ENCODE data around the gene NR1H3. TPM values are rescaled to one million over a fixed set of nuclear protein-coding genes. Genes with fewer than 3 reads are reported as not detected.

Gene NR1H3
- total RNA-seq, 2 experiments from 2014 or later = 12.7 to 15.3 TPM

GRCh38 chr11:47264119-47264518, 6.3 kb downstream of the NR1H3 start:
- TF ChIP-seq CTCF (IDR thresholded peaks at IDR 0.05) = no peak
- Mint-ChIP-seq H3K4me3 (no peak overlapping the region), H3K4me1 (ENCODE audit: low read depth) (peaks cover 30% of the 10 kb centered on the region), H3K27ac (no peak overlapping the region), H3K36me3 (ENCODE audit: low read depth) (peaks cover 6% of the 10 kb centered on the region), H3K27me3 (no peaks in the 10 kb centered on the region), H3K9me3 (no peaks in the 10 kb centered on the region)
- ATAC-seq = no peak
- ChIA-PET CTCF (interaction anchor here (1.0 to 2.3 kb wide), 4 partner anchors 16 to 87 kb away, joined by 3 to 9 read pairs (median 4); partner anchors contain the start of gene ACP2), POLR2A (interaction anchor here (1.0 to 1.5 kb wide), 4 partner anchors 8 to 48 kb away, joined by 3 to 7 read pairs (median 4); partner anchors contain the start of gene ACP2)
- DNase-seq = no peak
- intact Hi-C loops (cut with micrococcal nuclease) = no loop called here

- ATAC-seq = no peak
- H3K27me3 Mint-ChIP-seq = no peaks in the 10 kb centered on the region
- TF ChIP-seq CTCF (IDR thresholded peaks at IDR 0.05) = no peak
- H3K9me3 Mint-ChIP-seq = no peaks in the 10 kb centered on the region
- H3K4me1 Mint-ChIP-seq (ENCODE audit: low read depth) = peaks cover 28% of the 10 kb centered on the region
- intact Hi-C loops (cut with micrococcal nuclease) = no loop called here
- POLR2A ChIA-PET = interaction anchor here (0.7 to 1.5 kb wide), 5 partner anchors 8 to 87 kb away, joined by 3 to 7 read pairs (median 4); partner anchors contain the start of gene ACP2
- H3K27ac Mint-ChIP-seq = peak overlapping the region; percentile 79
- peaks cover 6% of the 10 kb centered on the region for H3K36me3 Mint-ChIP-seq (ENCODE audit: low read depth)
- CTCF ChIA-PET = interaction anchor here (1.0 to 2.3 kb wide), 4 partner anchors 16 to 87 kb away, joined by 3 to 9 read pairs (median 4); partner anchors contain the start of gene ACP2
- H3K4me3 Mint-ChIP-seq = no peak overlapping the region
- DNase-seq = no peak
Observed at GRCh38 chr11:47264521-47264920, 6.7 kb downstream of the NR1H3 start.

GRCh38 chr11:47267876-47268275, 10.1 kb downstream of the NR1H3 start:
- no peaks in the 10 kb centered on the region for H3K27me3 Mint-ChIP-seq
- intact Hi-C loops (cut with micrococcal nuclease) = loop anchor here (2.0 kb wide), 1 partner anchor 53 kb away; the partner anchor contains the start of gene DDB2
- CTCF ChIA-PET = interaction anchor here (1.2 to 1.8 kb wide), 3 partner anchors 8 to 90 kb away, joined by 4 to 17 read pairs (median 7); partner anchors contain the start of genes ACP2 and ARFGAP2
- H3K4me1 Mint-ChIP-seq (ENCODE audit: low read depth) = peaks cover 46% of the 10 kb centered on the region
- DNase-seq (no peak), ATAC-seq (no peak)
- POLR2A ChIA-PET = interaction anchor here (0.5 to 1.5 kb wide), 6 partner anchors 19 to 61 kb away, joined by 3 to 14 read pairs (median 4); partner anchors contain the start of gene ACP2
- TF ChIP-seq CTCF (IDR thresholded peaks at IDR 0.05) = no peak
- no peaks in the 10 kb centered on the region for H3K9me3 Mint-ChIP-seq
- no peak overlapping the region for H3K4me3 Mint-ChIP-seq
- peak overlapping the region; percentile 98 for H3K27ac Mint-ChIP-seq
- peaks cover 6% of the 10 kb centered on the region for H3K36me3 Mint-ChIP-seq (ENCODE audit: low read depth)

GRCh38 chr11:47268448-47269001, 10.7 kb downstream of the NR1H3 start:
- Mint-ChIP-seq H3K4me1 (ENCODE audit: low read depth) (peaks cover 50% of the 10 kb centered on the region), H3K36me3 (ENCODE audit: low read depth) (peaks cover 6% of the 10 kb centered on the region), H3K27ac (peak overlapping the region; percentile 98), H3K27me3 (no peaks in the 10 kb centered on the region), H3K9me3 (no peaks in the 10 kb centered on the region), H3K4me3 (peak overlapping the region; percentile 76)
- no peak for ATAC-seq
- intact Hi-C loops (cut with micrococcal nuclease) = loop anchor here (2.0 kb wide), 1 partner anchor 54 kb away; the partner anchor contains the start of gene DDB2
- TF ChIP-seq CTCF (IDR thresholded peaks at IDR 0.05) = peak; percentile 35
- DNase-seq = no peak
- CTCF ChIA-PET = interaction anchor here (1.2 to 1.8 kb wide), 3 partner anchors 9 to 91 kb away, joined by 4 to 17 read pairs (median 7); partner anchors contain the start of genes ACP2 and ARFGAP2
- POLR2A ChIA-PET = interaction anchor here (1.0 to 1.5 kb wide), 6 partner anchors 20 to 53 kb away, joined by 3 to 14 read pairs (median 4); partner anchors contain the start of gene ACP2

All from activated CD8-positive, alpha-beta T cell treated with anti-CD3 and anti-CD28 coated beads for 36 hours (primary cell).